Adipocyte (in vitro differentiated cells): ENCODE measurements around the gene RPL26.
"Not testable (repeated sequence)": the region's sequence is repeated elsewhere in the genome, so short reads cannot be mapped to it uniquely, and the experiment has no call there.

Experiments
- DNase-seq: peaks from one replicate; pipeline ENCODE4 v3.0.0-alpha.2; 2015; ENCODE audit warnings: low read depth
- H3K27me3 ChIP-seq: replicated peaks from 2 replicates; pipeline ENCODE4 v1.7.0; 2013; ENCODE audit warnings: mild to moderate bottlenecking, low read length, moderate library complexity; ENCODE audit not compliant: control insufficient read depth, insufficient read depth
- H3K36me3 ChIP-seq: 2 replicates; pipeline ENCODE4 v1.7.0; 2013; ENCODE audit warnings: low read length, mild to moderate bottlenecking, moderate library complexity; ENCODE audit not compliant: control insufficient read depth, insufficient read depth, severe bottlenecking
- H3K4me1 ChIP-seq: 2 replicates; pipeline ENCODE4 v1.7.0; 2013; ENCODE audit warnings: mild to moderate bottlenecking, low read length, moderate library complexity; ENCODE audit not compliant: control insufficient read depth, insufficient read depth
- H3K4me3 ChIP-seq: 2 replicates; pipeline ENCODE4 v1.7.0; 2013; ENCODE audit warnings: mild to moderate bottlenecking, low read length, moderate library complexity
- H3K9ac ChIP-seq: 2 replicates; pipeline ENCODE4 v1.7.0; 2013; ENCODE audit warnings: mild to moderate bottlenecking, low read length, moderate library complexity
- H3K9me3 ChIP-seq: 2 replicates; pipeline ENCODE4 v1.7.0; 2013; ENCODE audit warnings: mild to moderate bottlenecking, low read length, moderate library complexity; ENCODE audit not compliant: control insufficient read depth

The RPL26 gene

DNA sequence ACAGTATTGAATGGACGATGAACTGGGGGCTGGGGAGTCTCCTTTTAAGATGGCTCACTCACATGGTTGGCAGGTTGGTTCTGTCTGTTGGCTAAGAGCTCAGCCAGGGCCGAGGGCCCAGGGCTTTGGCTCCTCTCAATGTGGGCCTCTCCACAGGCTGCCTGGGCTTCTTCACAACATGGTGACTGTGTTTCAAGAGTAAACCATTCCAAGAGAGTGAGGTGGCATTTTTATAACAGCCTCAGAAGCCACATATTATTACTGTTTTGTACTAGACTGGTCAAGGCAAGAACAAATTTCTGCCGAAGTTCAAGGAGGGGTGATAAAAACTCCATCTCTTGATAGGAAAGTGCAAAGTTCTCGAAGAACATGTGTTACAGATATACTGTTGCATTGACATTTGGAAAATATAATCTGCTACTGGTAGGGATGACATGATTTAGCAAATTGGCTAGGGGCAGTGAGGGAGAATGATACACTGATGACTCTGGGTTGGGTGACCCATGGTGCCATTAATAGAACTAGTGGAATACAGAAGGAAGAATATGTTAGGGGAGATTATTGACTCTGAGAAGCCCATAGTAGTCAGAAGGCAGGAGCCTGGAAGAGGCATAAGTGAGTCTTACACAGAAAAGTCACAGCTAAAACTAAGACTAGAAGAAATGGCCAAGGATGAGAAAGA is 20.2 kb downstream of the RPL26 start:
- Histone ChIP-seq H3K36me3 (no peaks in the 10 kb centered on the region), H3K9ac (no peak overlapping the region), H3K9me3 (no peaks in the 10 kb centered on the region), H3K27me3 (no peaks in the 10 kb centered on the region), H3K4me1 (peaks cover 42% of the 10 kb centered on the region), H3K4me3 (no peak overlapping the region)
- DNase-seq = no peak

DNA sequence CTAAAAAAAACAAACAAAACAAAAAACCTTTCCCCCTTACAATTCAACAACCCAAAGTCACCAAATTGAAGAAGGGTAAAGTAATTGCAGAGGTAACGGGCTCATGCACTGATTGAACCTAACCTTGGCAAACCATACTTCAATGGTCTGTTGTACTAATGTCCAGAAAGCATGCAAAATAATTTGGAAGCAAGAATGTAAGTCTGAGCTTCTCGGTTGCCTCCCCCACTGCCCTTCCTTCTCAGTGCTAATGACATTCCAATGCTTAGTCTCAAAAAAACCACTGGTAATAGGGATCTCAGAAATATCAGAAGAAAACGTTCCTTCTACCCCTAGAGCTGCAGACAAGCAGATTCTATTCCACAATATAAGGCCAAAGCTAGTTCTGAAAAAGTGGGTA is 22.2 kb downstream of the RPL26 start:
- H3K36me3 ChIP-seq = no peaks in the 10 kb centered on the region
- no peaks in the 10 kb centered on the region for H3K27me3 ChIP-seq
- no peak for DNase-seq
- H3K4me3 ChIP-seq = no peak overlapping the region
- H3K9me3 ChIP-seq = no peaks in the 10 kb centered on the region
- H3K9ac ChIP-seq = no peak overlapping the region
- peaks cover 34% of the 10 kb centered on the region for H3K4me1 ChIP-seq

- DNase-seq = no peak
- Histone ChIP-seq H3K27me3 (no peaks in the 10 kb centered on the region), H3K36me3 (no peaks in the 10 kb centered on the region), H3K4me3 (peak overlapping the region; percentile 48), H3K9me3 (no peaks in the 10 kb centered on the region), H3K9ac (no peak overlapping the region), H3K4me1 (peaks cover 30% of the 10 kb centered on the region)
These were observed 22.7 kb downstream of the RPL26 start for GRCh38 chr17:8360260-8360659.

DNA sequence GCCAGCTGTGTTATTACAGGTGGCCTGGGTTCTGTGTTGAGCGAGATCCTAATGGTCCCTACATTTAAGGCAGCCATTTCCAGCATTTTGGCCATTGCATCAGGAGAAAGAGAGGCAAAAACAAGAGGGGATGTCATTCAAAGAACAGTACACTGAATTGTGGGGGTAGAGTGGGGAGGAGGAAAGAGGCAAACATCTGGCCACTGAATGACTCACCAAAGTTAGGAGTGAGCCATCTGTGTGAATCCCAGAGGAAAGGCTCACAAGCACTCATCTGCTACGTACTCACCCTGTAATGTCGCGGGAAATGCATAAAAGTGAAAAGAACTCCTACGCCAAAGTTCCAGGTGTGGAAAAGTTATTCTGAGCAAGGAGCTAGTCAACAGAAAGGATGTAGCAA is 23.2 kb downstream of the RPL26 start:
- Histone ChIP-seq H3K36me3 (no peaks in the 10 kb centered on the region), H3K4me1 (peaks cover 25% of the 10 kb centered on the region), H3K4me3 (peak overlapping the region; percentile 48), H3K9ac (no peak overlapping the region), H3K27me3 (no peaks in the 10 kb centered on the region), H3K9me3 (no peaks in the 10 kb centered on the region)
- peak; percentile 77 for DNase-seq

GRCh38 chr17:8357910-8358309 is 25.1 kb downstream of the RPL26 start:
- Histone ChIP-seq H3K4me1 (peaks cover 21% of the 10 kb centered on the region), H3K27me3 (no peaks in the 10 kb centered on the region), H3K36me3 (no peaks in the 10 kb centered on the region), H3K9me3 (no peaks in the 10 kb centered on the region), H3K9ac (no peak overlapping the region), H3K4me3 (no peak overlapping the region)
- DNase-seq = no peak

- peaks cover 4% of the 10 kb centered on the region for H3K4me1 ChIP-seq
- H3K36me3 ChIP-seq = no peaks in the 10 kb centered on the region
- H3K4me3 ChIP-seq = no peak overlapping the region
- DNase-seq = no peak
- no peaks in the 10 kb centered on the region for H3K27me3 ChIP-seq
- no peak overlapping the region for H3K9ac ChIP-seq
- H3K9me3 ChIP-seq = no peaks in the 10 kb centered on the region
These were observed 28.8 kb downstream of the RPL26 start for GRCh38 chr17:8354236-8354635.

- Histone ChIP-seq H3K36me3 (no peaks in the 10 kb centered on the region), H3K4me1 (peaks cover 4% of the 10 kb centered on the region), H3K27me3 (no peaks in the 10 kb centered on the region), H3K9ac (no peak overlapping the region), H3K4me3 (no peak overlapping the region), H3K9me3 (no peaks in the 10 kb centered on the region)
- no peak for DNase-seq
These were observed 29.3 kb downstream of the RPL26 start for GRCh38 chr17:8353736-8354135.

DNA sequence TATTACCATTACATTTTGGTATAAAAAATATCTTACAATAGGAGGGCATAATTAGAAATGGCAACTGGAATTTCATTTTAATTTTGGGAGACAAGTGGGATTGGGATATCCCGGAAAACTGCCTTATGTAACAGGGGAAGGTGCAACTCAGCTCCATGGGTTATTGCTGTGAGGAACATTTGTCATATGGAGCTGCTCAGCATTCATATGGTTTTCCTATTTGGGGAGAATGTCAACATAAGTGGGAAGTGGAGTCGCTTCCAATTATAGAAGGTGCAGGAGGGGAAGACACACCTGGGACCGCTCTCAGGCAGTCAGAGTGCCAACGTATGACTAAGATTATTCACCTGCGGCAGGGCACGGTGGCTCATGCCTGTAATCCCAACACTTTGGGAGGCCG is 32.7 kb downstream of the RPL26 start:
- H3K4me1 ChIP-seq = no peaks in the 10 kb centered on the region
- H3K4me3 ChIP-seq = no peak overlapping the region
- peaks cover 15% of the 10 kb centered on the region for H3K27me3 ChIP-seq
- no peaks in the 10 kb centered on the region for H3K9me3 ChIP-seq
- no peak for DNase-seq
- H3K9ac ChIP-seq = no peak overlapping the region
- H3K36me3 ChIP-seq = no peaks in the 10 kb centered on the region

DNA sequence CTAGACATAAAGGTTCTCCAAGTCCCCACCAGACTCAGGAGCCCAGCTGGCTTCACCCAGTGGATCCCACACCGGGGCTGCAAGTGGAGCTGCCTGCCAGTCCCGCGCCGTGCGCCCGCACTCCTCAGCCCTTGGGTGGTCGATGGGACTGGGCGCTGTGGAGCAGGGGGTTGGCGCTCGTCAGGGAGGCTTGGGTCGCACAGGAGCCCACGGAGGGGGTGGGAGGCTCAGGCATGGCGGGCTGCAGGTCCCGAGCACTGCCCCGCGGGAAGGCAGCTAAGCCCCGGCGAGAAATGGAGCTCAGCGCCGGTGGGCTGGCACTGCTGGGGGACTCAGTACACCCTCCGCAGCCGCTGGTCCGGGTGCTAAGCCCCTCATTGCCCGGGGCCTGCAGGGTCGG is 36.0 kb downstream of the RPL26 start:
- H3K4me3 ChIP-seq, H3K9me3 ChIP-seq, H3K9ac ChIP-seq, DNase-seq, H3K36me3 ChIP-seq, H3K4me1 ChIP-seq: not testable (repeated sequence)
- H3K27me3 ChIP-seq = peaks cover 19% of the 10 kb centered on the region

DNA sequence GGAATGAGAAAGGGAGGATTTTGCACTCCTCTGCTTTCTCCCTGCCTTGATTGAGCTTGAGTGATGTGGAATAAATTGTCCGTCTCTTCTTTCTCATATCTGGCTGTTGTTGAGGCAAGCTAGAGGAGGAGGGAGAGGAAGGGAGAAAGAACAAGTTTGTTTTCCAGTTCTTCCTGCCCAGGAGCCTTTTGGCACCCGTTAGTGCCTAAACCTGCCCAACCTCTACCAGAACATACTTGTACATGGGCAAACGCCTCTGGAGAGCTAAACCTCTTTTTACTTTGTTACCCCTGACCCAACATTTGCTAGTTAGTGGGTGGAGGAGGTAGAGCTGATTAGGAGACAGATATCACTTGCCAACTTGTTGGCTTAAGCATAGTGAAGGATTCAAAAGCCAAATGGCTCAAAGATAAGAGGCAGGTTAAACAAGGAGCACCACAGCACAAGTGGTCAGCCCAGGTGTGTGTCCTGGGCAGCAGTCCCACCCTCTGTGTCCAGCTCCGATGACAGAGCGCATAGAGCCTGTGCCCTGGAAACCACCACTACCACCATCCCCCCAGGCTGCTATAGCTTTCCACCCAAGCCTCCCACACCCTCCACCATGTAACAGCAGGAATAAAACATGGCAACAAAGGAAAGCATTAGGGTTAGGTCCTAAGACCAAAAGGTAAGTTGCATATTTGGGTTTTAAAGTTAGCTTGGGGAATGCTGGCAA is 36.9 kb downstream of the RPL26 start:
- no peak overlapping the region for H3K4me3 ChIP-seq
- H3K36me3 ChIP-seq = no peaks in the 10 kb centered on the region
- H3K4me1 ChIP-seq = no peaks in the 10 kb centered on the region
- no peak for DNase-seq
- no peak overlapping the region for H3K9ac ChIP-seq
- H3K9me3 ChIP-seq = no peaks in the 10 kb centered on the region
- peaks cover 19% of the 10 kb centered on the region for H3K27me3 ChIP-seq

DNA sequence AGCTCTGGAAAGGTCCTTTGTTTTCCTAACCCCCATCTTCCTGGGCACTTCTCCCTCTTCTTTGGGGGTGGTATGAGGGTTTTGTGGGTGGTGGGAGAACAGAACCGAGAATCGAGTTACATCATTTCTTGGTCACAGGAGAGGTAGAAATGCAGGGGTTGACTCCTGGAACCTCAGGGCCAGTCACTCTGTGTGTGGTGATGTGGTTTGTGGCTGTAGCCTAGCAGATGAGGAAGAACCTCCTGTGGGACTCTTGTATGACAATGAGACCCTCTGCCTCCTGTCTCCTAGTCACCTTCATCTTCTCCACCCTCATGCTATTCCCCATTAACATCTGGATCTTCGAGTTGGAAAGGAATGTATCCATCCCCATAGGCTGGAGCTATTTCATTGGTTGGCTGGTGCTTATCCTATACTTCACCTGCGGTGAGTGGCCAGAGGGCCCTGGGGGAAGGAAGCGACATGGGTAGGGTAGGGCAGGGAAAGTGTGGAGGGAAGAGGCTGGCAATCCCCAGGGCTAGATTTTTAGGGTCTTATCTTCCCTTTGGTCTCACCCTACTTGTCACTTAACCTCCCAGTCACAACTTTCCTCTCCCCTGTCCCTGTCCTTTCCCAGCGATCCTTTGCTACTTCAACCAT is 37.8 kb downstream of the RPL26 start:
- Histone ChIP-seq H3K4me1 (no peaks in the 10 kb centered on the region), H3K9me3 (no peaks in the 10 kb centered on the region), H3K27me3 (peaks cover 19% of the 10 kb centered on the region), H3K4me3 (no peak overlapping the region), H3K9ac (no peak overlapping the region), H3K36me3 (no peaks in the 10 kb centered on the region)
- no peak for DNase-seq
